Adipose tissue (tissue), 3 donors: ENCODE data around the gene CHAF1A. TPM values are rescaled to one million over a fixed set of nuclear protein-coding genes. Genes with fewer than 3 reads are reported as not detected.

Experiments used
- H3K27ac ChIP-seq: one replicate; pipeline ENCODE4 v1.5.1; 2013; ENCODE audit warnings: low read depth, low read length
- WGBS, 3 donors: extraction: QIAGEN DNeasy Blood & Tissue Kit; methylation state at CpG; one replicate each; pipeline ENCODE4 v1.1.7; 2013; 5-methylcytosine and 5-hydroxymethylcytosine counted together
- polyA plus RNA-seq, 3 donors: library from polyadenylated mRNA; stranded (reverse); fragments of 200-250 nt; gene quantifications; one replicate each; pipeline ENCODE4 v1.2.3, GENCODE V29; 2013
- donor health status: healthy with polysubstance abuse.
- donor health status: Bipolar disorder and iron deficiency.
- donor health status: healthy.

Gene CHAF1A
- polyA plus RNA-seq, 3 donors = 3.0 to 7.9 (median 7.4) TPM

GRCh38 chr19:4425537-4425936, 23.1 kb downstream of the CHAF1A start:
- no peak overlapping the region for H3K27ac ChIP-seq
- 92 to 98% (median 94%) methylated on average over 6 of the region's 6 CpGs for WGBS, 3 donors

- 94 to 95% (median 94%) methylated on average over 20 of the region's 20 CpGs for WGBS, 3 donors
These were observed 26.0 kb downstream of the CHAF1A start for GRCh38 chr19:4428326-4428975.

GRCh38 chr19:4429256-4429655, 26.8 kb downstream of the CHAF1A start:
- H3K27ac ChIP-seq = no peak overlapping the region
- 80 to 89% (median 83%) methylated on average over 16 of the region's 16 CpGs for WGBS, 3 donors

More at GRCh38 chr19:4428326-4428975, 26.0 kb downstream of the CHAF1A start:
- H3K27ac ChIP-seq = no peak overlapping the region

DNA sequence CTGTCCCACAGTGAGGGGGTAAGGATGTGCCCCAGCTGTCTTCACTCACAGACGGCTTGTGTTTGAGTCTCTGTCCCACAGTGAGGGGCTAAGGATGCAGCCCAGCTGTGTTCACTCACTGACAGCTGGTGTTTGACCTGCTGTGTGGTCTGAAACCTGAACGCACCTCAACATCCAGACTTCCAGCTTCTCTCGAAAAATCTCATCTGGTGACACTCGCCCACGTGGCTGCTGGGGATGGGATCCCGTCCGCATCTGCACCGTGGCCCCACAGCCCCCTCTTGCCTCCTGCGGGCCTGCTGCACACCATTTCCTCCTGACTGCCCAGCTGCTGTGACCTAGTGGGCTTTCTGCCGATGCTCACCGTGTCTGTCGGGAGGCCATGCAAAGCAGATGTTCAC, 27.3 kb downstream of the CHAF1A start:
- WGBS, 3 donors = 85 to 90% (median 88%) methylated on average over 12 of the region's 12 CpGs
- no peak overlapping the region for H3K27ac ChIP-seq

DNA sequence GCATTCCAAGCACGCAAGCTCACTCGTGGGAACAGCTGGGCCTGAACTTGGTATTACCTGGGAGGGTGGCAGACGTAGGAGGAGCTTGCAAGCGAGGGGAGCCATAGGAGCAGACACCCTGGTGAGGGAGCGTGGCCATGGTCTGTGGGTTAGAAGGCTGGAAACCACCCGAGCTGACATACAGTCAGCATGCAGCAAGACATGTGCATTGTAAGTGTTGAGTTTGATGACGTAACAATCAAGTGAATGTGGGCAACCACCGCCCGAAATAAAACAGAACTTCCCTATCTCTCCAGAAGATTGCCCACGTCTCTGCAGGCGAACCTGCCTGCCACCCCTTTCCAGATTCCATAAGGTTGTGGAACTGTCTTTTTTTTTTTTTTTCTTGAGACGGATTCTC, 28.3 kb downstream of the CHAF1A start:
- H3K27ac ChIP-seq = no peak overlapping the region
- 68 to 93% (median 70%) methylated on average over 12 of the region's 12 CpGs for WGBS, 3 donors

DNA sequence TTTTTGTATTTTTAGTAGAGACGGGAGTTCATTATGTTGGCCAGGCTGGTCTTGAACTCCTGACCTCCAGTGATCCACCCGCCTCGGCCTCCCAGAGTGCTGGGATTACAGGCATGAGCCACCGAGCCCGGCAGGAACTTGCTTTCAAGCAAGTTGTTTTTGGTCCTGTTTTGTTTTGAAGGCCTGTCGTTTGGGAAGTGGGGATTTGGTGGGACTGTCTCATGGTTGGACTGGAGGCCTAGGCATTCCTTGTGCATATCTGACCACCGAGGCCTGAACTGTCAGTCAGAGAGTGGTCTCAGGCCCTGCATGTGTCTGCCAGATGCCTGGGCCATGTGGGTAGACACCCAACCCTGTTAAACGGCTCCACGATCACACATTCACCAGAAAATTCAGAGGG, 28.9 kb downstream of the CHAF1A start:
- 72 to 93% (median 75%) methylated on average over 9 of the region's 9 CpGs for WGBS, 3 donors
- no peak overlapping the region for H3K27ac ChIP-seq

GRCh38 chr19:4431808-4432674, 29.6 kb downstream of the CHAF1A start:
- WGBS, 3 donors = 68 to 89% (median 71%) methylated on average over 26 of the region's 26 CpGs
- no peak overlapping the region for H3K27ac ChIP-seq

DNA sequence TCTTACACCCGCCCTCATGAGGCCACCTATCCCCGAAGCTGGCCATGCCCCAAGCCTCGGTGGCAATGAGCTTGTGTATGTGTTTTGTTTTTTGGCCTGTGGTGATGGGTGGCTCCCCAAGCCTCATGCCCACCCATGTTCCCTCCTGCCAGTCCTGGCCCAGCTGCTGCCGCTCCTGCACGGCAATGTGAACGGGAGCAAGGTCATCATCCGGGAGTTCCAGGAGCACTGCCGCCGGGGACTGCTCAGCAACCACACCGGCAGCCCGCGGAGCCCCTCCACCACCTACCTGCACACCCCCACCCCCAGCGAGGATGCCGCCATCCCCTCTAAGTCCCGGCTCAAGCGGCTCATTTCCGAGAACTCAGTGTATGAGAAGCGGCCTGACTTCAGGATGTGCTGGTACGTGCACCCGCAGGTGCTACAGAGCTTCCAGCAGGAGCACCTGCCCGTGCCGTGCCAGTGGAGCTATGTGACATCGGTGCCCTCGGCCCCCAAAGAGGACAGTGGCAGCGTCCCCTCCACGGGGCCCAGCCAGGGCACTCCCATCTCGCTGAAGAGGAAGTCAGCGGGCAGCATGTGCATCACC, 30.6 kb downstream of the CHAF1A start:
- WGBS, 3 donors = 94 to 96% (median 95%) methylated on average over 28 of the region's 28 CpGs
- H3K27ac ChIP-seq = no peak overlapping the region

DNA sequence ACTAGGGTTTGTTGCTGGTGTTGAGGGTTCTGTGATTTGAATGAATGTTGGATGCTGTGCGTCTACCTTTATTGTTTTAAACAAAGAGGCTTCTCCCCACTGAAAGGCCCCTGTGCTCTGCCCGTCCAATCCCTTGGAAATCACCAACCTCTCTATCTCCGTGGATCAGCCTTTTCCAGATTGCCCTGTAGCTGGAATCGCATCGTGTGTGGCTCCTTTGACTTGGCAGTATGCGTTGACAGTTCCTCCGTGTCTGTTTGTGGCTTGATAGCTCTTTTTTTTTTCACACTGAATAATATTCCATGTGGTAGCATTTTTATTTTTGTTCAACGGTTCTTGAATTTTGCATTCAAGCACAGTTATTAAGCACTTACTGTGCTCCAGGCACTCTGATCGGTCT, 32.0 kb downstream of the CHAF1A start:
- H3K27ac ChIP-seq = no peak overlapping the region
- WGBS, 3 donors = 93 to 95% (median 93%) methylated on average over 9 of the region's 9 CpGs

GRCh38 chr19:4436231-4436630, 33.8 kb downstream of the CHAF1A start:
- 90 to 95% (median 93%) methylated on average over 7 of the region's 7 CpGs for WGBS, 3 donors

GRCh38 chr19:4437103-4437502, 34.7 kb downstream of the CHAF1A start:
- no peak overlapping the region for H3K27ac ChIP-seq
- 94 to 96% (median 96%) methylated on average over 10 of the region's 10 CpGs for WGBS, 3 donors

More at GRCh38 chr19:4436231-4436630, 33.8 kb downstream of the CHAF1A start:
- no peak overlapping the region for H3K27ac ChIP-seq

DNA sequence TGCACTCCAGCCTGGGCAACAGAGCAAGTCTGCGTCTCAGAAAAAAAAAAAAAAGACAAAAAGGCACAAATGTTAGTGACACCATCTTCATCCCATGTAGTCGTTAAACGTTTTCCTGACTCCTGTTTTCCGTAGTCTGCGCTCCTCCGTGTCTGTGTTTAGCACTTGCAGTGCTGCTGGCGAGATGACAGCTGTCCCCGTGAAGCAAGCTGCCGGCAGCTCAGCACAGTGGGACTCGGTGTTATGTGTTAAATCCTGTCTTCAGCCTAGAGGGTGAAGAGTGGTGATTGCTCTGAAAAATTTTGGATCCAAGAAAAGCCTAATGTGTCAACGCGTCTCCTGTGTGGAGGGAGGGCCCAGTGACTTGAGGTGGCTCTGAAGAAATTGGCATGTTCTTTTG, 36.8 kb downstream of the CHAF1A start:
- no peak overlapping the region for H3K27ac ChIP-seq
- 88 to 92% (median 91%) methylated on average over 12 of the region's 12 CpGs for WGBS, 3 donors

GRCh38 chr19:4441994-4442818, 39.8 kb downstream of the CHAF1A start:
- 77 to 82% (median 81%) methylated on average over 22 of the region's 22 CpGs for WGBS, 3 donors

DNA sequence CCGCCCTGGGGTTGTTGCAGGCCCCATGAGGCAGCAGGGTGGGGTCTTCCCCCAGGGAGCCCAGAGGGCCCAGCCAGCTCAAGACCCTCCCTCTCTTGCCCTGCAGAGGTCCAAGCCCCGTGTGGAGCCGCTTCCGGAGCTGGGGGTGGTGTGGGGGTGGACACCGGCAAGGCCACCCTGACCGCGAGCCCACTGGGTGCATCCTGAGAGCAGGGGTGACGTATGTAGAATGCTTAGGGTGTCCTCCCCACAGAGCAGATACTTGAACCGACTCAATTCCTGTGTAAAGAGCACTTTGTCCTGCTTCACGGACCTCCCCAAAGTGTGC, 40.3 kb downstream of the CHAF1A start:
- H3K27ac ChIP-seq = no peak overlapping the region
- 82 to 86% (median 82%) methylated on average over 10 of the region's 10 CpGs for WGBS, 3 donors

More at GRCh38 chr19:4441994-4442818, 39.8 kb downstream of the CHAF1A start:
- no peak overlapping the region for H3K27ac ChIP-seq

DNA sequence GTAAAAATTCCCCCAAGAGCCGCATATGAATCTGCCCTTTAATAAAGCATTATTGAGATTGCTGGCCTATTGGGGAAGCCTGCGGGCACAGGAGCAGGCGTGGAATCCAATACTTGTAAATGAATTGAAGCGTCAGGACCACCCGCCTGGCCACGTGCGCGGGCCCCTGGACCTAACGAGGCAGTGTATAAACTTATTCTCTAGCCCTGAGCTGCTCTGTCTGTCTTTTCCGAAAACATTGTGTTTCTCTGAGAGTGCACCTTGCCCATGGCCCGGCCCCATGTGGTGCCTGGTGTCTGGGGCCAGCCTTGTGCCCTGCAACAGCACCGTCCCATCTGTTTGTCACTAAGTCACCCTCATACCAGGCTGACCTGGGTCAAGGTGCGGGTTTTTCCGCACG, 40.7 kb downstream of the CHAF1A start:
- H3K27ac ChIP-seq = no peak overlapping the region
- 89 to 92% (median 92%) methylated on average over 15 of the region's 15 CpGs for WGBS, 3 donors

DNA sequence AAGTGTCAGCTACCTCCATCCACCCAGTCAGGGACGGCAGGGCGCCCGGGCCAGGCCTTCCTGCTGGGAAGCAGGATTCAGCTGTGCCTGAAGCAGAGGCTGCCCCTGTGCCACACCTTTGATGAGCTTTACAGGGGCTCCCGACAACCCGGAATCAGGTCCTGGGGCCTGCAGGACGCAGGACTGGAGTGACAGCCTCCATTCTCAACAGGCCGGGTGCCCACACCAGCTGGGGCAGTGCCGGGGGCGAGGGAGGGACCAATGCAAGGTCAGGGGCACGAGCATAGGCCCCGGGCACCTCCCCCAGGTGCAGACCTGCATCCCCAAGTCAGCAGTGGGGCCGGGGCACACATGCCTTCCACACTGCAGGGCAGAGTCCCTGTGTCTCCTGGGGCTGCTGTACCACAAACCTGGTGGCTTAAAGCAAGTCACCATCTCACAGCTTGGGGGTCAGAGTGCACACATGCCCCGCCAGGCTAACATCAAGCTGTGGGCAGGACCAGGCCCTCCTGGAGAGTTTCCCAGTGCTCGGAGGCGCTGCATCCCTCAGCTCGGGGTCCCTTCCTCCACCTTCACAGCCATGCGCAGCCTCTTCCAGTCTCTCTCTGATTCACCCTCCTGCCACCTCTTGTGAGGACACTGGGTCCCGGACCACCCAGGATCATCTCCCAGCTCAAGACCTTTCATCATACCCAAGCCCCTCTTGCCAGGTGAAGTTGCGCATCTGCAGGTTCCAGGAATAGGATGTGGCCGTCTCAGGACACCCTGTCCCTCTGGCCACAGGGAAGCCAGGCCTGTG, 41.7 kb downstream of the CHAF1A start:
- no peak overlapping the region for H3K27ac ChIP-seq
- WGBS, 3 donors = 79 to 82% (median 80%) methylated on average over 20 of the region's 20 CpGs

- H3K27ac ChIP-seq = no peak overlapping the region
- WGBS, 3 donors = 74 to 84% (median 82%) methylated on average over 35 to 36 of the region's 36 CpGs
These were observed 42.6 kb downstream of the CHAF1A start for GRCh38 chr19:4444765-4445741.
